Epidermal melanocyte (primary cell): Measurements from ENCODE around the gene IBA57.

ENCODE experiments used
- DNase-seq: peaks from one replicate; pipeline ENCODE4 v3.0.0; 2011; ENCODE audit warnings: low spot score; ENCODE audit not compliant: insufficient read length

The IBA57 gene

GRCh38 chr1:228144993-228145343 is 20.6 kb upstream of the IBA57 start:
- no peak for DNase-seq

- no peak for DNase-seq
Observed at GRCh38 chr1:228145463-228146416, 19.9 kb upstream of the IBA57 start.

GRCh38 chr1:228146417-228147150 is 19.0 kb upstream of the IBA57 start:
- DNase-seq: no peak

- no peak for DNase-seq
Observed at GRCh38 chr1:228147151-228147693, 18.4 kb upstream of the IBA57 start.

DNA sequence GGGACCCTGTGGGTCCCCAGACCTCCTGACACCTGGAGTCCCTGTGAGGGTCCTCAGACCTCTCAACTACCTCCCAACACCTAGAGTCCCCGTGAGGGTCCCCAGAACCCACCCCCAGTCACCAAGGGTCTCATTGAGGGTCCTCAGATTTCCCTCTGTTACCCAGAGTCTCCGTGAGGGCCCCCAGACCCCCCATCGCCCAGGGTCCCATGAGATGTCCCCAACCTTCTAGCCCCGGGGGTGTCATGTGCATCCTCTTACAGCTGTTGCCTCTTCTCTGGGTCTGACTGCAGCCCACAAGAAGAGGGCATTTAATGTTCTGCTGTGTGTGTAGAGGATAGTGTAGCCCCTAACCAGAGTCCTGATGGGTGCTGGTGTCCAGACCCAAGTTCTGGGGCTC is 17.8 kb upstream of the IBA57 start:
- DNase-seq: no peak

GRCh38 chr1:228148196-228148861 is 17.3 kb upstream of the IBA57 start:
- no peak for DNase-seq

DNA sequence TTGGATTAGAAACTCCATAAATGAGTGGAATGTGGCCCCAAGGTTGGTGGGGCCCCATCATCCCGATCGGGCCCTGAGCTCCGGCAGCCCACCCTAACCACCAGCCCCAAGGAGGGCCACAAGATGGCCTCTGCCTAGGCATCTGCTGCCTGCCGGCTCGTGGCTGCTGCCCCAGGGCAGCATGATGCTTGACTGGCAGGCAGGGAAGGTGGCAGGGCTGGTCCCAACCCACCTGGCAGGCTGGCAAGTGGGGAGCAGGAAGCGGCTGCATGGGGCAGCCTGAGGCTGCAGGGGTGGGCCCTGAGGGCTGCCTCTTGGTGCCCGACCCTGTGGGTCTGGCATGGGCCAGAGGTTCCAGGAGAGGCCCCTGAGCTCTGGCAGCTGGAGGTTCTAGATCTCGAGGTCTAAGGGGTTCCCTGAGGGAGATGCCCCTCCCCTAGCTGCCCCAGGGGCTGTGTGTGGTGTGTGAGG is 16.6 kb upstream of the IBA57 start:
- DNase-seq: no peak

GRCh38 chr1:228149406-228150119 is 16.0 kb upstream of the IBA57 start, which contains the start of gene GJC2:
Gene GJC2 (plus strand): TSS chr1:228149930. CDS start chr1:228157759, 7,829 bp downstream.
- no peak for DNase-seq

GRCh38 chr1:228150120-228150460 is 15.5 kb upstream of the IBA57 start:
- DNase-seq: no peak

DNA sequence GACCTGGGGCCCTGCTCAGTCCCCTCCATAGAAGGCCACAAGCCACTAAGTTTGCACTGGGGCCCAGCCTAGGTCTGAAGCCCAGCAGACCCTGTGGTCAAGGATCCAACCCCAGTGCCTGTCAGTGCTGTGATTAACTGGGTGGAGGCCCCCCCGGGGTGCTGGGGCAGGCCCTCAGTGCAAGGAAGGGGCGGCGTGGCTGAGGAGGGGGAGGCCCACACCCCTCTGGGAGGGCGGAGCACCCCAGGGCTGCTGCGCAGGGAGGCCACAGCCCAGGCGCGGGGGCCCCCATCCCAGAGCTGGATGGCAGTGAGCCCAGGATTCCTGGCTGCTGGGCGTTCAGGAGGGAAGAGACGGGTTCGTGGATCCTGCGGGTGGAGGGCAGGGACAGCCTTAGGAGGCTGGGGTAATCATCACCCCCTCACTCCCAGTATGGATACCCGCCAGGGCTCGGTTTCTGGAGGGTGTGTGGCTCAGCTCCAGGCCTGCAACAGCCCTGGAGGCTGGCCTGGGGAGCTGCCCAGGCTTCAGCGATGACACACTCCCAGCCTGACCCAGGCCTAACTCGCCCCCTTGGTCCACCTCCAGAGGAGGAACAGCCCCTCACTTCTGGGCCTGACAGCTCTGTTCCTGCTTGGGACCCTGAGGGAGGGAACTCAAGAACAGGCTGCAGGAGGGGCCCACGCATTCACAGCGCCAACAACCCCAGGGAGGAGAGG is 15.0 kb upstream of the IBA57 start:
- no peak for DNase-seq

- no peak for DNase-seq
Observed at GRCh38 chr1:228151180-228151925, 14.3 kb upstream of the IBA57 start.

DNA sequence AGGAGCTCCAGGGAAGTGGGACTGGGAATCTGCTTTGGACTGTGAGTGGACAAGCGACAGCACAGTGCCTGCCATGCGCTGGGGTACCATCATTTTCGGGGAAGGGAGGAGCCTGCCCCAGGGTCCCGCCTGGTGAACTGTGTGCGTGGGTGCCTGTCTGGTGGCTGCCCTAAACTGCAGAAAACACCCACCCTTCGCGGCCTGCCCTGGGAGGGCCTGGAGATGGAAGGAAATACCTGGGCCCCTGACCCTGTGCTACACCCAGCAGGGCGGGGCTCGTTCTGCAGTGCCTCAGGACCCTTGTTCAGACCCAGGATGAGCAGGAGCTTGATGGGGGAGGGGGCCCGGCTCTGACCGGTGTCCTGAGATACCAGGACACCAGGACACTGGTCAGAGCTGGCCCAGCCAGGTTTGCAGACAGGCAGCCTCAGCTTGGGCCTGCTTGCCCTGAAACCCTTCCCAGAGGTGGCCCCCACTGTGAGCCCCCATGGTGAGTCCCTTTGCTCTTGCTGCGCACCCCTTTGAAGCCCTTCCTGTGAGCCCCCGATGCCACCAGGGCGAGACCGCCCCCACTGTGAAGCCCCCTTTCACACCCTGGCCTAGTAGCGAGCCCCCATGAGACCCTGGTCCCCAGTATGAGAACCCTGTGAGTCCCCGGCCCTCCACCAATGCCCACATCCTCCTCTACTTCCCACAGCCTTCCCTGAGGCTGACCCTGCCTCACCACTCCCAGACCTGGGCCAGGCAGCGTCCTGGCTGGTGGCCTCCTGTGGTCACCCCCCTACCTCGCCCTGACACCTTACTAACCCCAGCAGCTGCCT is 13.3 kb upstream of the IBA57 start:
- DNase-seq: no peak

- no peak for DNase-seq
Observed at GRCh38 chr1:228152918-228153258, 12.7 kb upstream of the IBA57 start.

DNA sequence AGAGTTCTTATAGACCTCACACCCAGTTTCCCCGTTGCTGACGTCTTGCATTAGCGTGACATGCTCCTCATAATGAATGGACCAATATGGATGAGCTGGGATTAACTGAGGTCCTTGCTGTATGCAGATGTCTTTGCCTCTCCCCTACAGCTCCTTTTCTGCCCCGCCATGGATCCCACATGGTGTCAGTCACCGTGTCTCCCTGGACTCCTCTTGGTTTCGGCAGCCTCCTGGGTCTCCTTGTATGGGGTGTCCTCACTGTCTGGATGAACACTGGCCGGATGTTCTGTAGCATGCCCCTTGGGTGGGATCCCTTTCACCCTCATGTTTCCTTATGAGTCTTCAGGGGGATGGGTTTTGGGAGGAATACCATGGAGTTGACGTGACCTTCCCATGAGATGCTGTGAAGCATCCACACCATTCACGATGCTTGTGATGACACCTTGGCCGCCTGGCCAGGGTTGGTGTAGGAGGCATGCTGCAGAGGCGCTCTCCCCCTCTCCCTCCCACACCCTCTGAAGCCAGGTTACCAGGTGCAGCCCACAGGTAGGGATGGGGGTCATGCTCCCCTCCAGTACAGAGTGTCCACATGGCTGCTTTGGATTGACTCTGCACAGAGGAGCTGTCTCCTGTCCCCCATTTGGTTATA is 11.5 kb upstream of the IBA57 start:
- no peak for DNase-seq

GRCh38 chr1:228154670-228155571 is 10.7 kb upstream of the IBA57 start:
- no peak for DNase-seq

DNA sequence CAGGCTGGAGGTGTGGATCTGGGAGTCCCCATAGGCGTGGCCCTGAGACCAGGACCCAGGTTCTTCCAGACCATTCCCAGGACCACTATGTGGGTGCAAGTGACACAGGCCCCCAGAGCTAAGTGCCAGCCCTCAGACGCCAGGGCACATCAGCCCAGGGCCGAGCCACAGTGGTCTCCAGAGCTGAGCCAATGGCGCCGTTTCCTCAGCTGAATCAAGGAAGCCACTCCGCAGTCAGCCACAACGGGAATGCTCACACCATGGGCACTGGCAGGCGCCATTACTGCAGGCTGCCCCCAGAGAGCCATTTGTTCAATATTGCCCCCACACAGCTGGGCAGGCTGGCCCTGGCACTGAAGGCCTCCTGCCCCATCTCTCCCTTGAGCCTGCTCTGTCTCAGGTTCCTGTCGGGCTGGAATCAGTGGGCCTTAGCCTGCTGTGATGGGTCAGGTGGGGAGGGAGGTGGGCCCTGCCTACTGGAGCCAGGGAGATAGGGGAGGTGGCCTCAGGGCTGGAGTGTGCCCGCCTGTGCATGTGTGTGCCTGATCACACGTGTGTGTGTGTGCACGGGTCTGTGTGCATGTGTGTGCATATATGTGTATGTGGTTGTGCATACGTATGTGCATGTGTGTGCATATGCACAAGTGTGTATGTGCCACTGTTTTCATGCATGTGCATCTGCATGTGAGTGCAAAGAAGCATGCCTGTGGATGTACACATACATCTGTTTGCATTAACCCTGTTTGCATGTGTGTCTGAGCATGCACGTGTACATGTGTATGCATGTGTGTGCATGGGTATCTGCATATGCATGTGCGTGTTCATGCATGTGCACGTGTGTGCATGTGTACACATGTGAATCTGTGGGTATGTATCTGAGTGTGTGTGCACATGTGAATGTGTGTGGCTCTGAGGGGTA is 9.7 kb upstream of the IBA57 start:
- DNase-seq: no peak
